PC-3 (cell line): ENCODE results near the gene GUCA2A. TPM values are rescaled to one million over a fixed set of nuclear protein-coding genes. Genes with fewer than 3 reads are reported as not detected.

Experiments
- ATAC-seq: fragments of 200-7000 bp; cut with Tn5 transposase; 2 replicates; pipeline ENCODE4 v1.9.1; 2020; ENCODE audit warnings: mild to moderate bottlenecking, moderate library complexity
- BruUV-seq: library from RNA; stranded (reverse); fragments of 400-500 nt; replicated peaks from 2 replicates; lab custom pipeline; 2021; lab: Mats Ljungman, UMichigan
- CTCF ChIA-PET: fragments of 300-600 bp; sonication (Branson Sonifier 250); formaldehyde crosslinking; loops from one replicate; lab custom pipeline; 2022; ENCODE audit warnings: antibody characterized with exemption; lab: Charles Lee
- POLR2A ChIA-PET: fragments of 300-600 bp; sonication (Branson Sonifier 250); formaldehyde crosslinking; loops from one replicate; lab custom pipeline; 2022; ENCODE audit warnings: antibody characterized with exemption; ENCODE audit not compliant: unreplicated experiment; lab: Charles Lee
- DNase-seq: peaks from one replicate; pipeline ENCODE4 v3.0.0-alpha.2; 2015
- H2AFZ ChIP-seq: fragments of 300-600 bp; sonication (generic); 2 replicates; pipeline ENCODE4 v1.6.0; 2016; ENCODE audit warnings: antibody characterized with exemption, low read length
- H3F3A ChIP-seq: fragments of 300-600 bp; sonication (generic); one replicate; pipeline ENCODE4 v1.6.0; 2017; ENCODE audit warnings: antibody characterized with exemption, low read length, control low read depth, mild to moderate bottlenecking; ENCODE audit not compliant: unreplicated experiment
- H3K27ac ChIP-seq: fragments of 300-600 bp; sonication (generic); 2 replicates; pipeline ENCODE4 v1.5.1; 2016; ENCODE audit warnings: mild to moderate bottlenecking, low read length
- H3K27me3 ChIP-seq: fragments of 300-600 bp; sonication (generic); 2 replicates; pipeline ENCODE4 v1.6.1; 2016; ENCODE audit warnings: low read length, mixed read lengths
- H3K36me3 ChIP-seq: fragments of 300-600 bp; sonication (generic); 2 replicates; pipeline ENCODE4 v1.6.1; 2016; ENCODE audit warnings: low read depth, mixed run types, low read length, mixed read lengths
- H3K4me1 ChIP-seq: fragments of 300-600 bp; sonication (generic); 2 replicates; pipeline ENCODE4 v1.5.1; 2016; ENCODE audit warnings: low read length; ENCODE audit not compliant: insufficient read depth
- H3K4me2 ChIP-seq: fragments of 300-600 bp; sonication (generic); 2 replicates; pipeline ENCODE4 v1.6.0; 2016; ENCODE audit warnings: low read length
- H3K4me3 ChIP-seq: fragments of 300-600 bp; sonication (generic); 2 replicates; pipeline ENCODE4 v1.5.1; 2016; ENCODE audit warnings: mild to moderate bottlenecking, low read length, mixed read lengths
- H3K79me2 ChIP-seq: fragments of 300-600 bp; sonication (generic); 2 replicates; pipeline ENCODE4 v1.6.1; 2017; ENCODE audit warnings: low read length, mixed read lengths
- H3K9ac ChIP-seq: fragments of 300-600 bp; sonication (generic); 2 replicates; pipeline ENCODE4 v1.6.0; 2016; ENCODE audit warnings: mild to moderate bottlenecking, low read length
- H3K9me2 ChIP-seq: fragments of 300-600 bp; sonication (generic); replicated peaks from 2 replicates; pipeline ENCODE4 v1.6.1; 2016; ENCODE audit warnings: mixed run types, low read length, mixed read lengths
- H3K9me3 ChIP-seq: fragments of 300-600 bp; sonication (generic); 2 replicates; pipeline ENCODE4 v1.6.1; 2016; ENCODE audit warnings: low read length, mixed read lengths
- H4K20me1 ChIP-seq: fragments of 300-600 bp; sonication (generic); 2 replicates; pipeline ENCODE4 v1.6.1; 2016; ENCODE audit warnings: low read length, mixed read lengths
- CTCF ChIP-seq: fragments of 300-600 bp; sonication (generic); conservative IDR thresholded peaks from 2 replicates; pipeline ENCODE4 v1.5.1; 2017; ENCODE audit warnings: antibody characterized with exemption, low read depth, mild to moderate bottlenecking, low read length
- EZH2 ChIP-seq: fragments of 300-600 bp; sonication (generic); IDR thresholded peaks from one replicate; pipeline ENCODE4 v1.6.1; 2017; ENCODE audit warnings: antibody characterized with exemption, mild to moderate bottlenecking, low read length; ENCODE audit not compliant: unreplicated experiment
- EZH2phosphoT487 ChIP-seq: fragments of 300-600 bp; sonication (generic); IDR thresholded peaks from 2 replicates; pipeline ENCODE4 v1.6.1; 2018; ENCODE audit warnings: mild to moderate bottlenecking, antibody characterized with exemption, low read length, borderline replicate concordance
- intact Hi-C: fragments of 100-400 bp; cut with micrococcal nuclease; formaldehyde crosslinking; loops from 2 replicates; pipeline ENCODE4 v1.9.0; 2023
- total RNA-seq: library from RNA; depleted of rRNA; stranded (reverse); fragments of >200 nt; gene quantifications from 2 replicates; pipeline ENCODE4 v1.2.3, GENCODE V29; 2014

The GUCA2A gene
- total RNA-seq, 1 experiment from 2014 or later: not detected

- Histone ChIP-seq H3K4me1 (no peaks in the 10 kb centered on the region), H3K4me2 (no peak overlapping the region), H3K27ac (no peak overlapping the region), H3K9me3 (no peaks in the 10 kb centered on the region), H3K9ac (no peak overlapping the region), H3K79me2 (no peaks in the 10 kb centered on the region), H3K36me3 (no peaks in the 10 kb centered on the region), H4K20me1 (no peaks in the 10 kb centered on the region), H3F3A (no peaks in the 10 kb centered on the region), H3K9me2 (no peaks in the 10 kb centered on the region), H3K4me3 (no peak overlapping the region), H2AFZ (no peak overlapping the region), H3K27me3 (no peaks in the 10 kb centered on the region)
- ChIA-PET POLR2A (no interaction called here), CTCF (no interaction called here)
- intact Hi-C loops: no loop called here
- no peak for DNase-seq
- no TSS peak for BruUV-seq
- no peak for TF ChIP-seq CTCF
- no peak for TF ChIP-seq EZH2phosphoT487
- no peak for TF ChIP-seq EZH2
- no peak for ATAC-seq
Observed at GRCh38 chr1:42139444-42139843, 25.1 kb downstream of the GUCA2A start.

GRCh38 chr1:42138586-42138985, 26.0 kb downstream of the GUCA2A start:
- no peak overlapping the region for H2AFZ ChIP-seq
- BruUV-seq: no TSS peak
- H3K4me2 ChIP-seq: no peak overlapping the region
- no peaks in the 10 kb centered on the region for H4K20me1 ChIP-seq
- no peaks in the 10 kb centered on the region for H3K79me2 ChIP-seq
- POLR2A ChIA-PET: no interaction called here
- H3K36me3 ChIP-seq: no peaks in the 10 kb centered on the region
- DNase-seq: no peak
- TF ChIP-seq EZH2 (no peak), EZH2phosphoT487 (no peak), CTCF (no peak)
- no peak overlapping the region for H3K27ac ChIP-seq
- intact Hi-C loops: no loop called here
- H3K4me3 ChIP-seq: no peak overlapping the region
- ATAC-seq: no peak
- CTCF ChIA-PET: no interaction called here
- no peaks in the 10 kb centered on the region for H3K9me2 ChIP-seq
- no peaks in the 10 kb centered on the region for H3F3A ChIP-seq
- H3K27me3 ChIP-seq: no peaks in the 10 kb centered on the region
- no peaks in the 10 kb centered on the region for H3K9me3 ChIP-seq
- no peak overlapping the region for H3K9ac ChIP-seq
- no peaks in the 10 kb centered on the region for H3K4me1 ChIP-seq

GRCh38 chr1:42137766-42138165, 26.8 kb downstream of the GUCA2A start:
- Histone ChIP-seq H3K27ac (no peak overlapping the region), H3K79me2 (no peaks in the 10 kb centered on the region), H4K20me1 (no peaks in the 10 kb centered on the region), H3K36me3 (no peaks in the 10 kb centered on the region), H2AFZ (no peak overlapping the region), H3F3A (no peaks in the 10 kb centered on the region), H3K9me3 (no peaks in the 10 kb centered on the region), H3K4me3 (no peak overlapping the region), H3K4me1 (no peaks in the 10 kb centered on the region), H3K4me2 (no peak overlapping the region), H3K9me2 (no peaks in the 10 kb centered on the region), H3K27me3 (no peaks in the 10 kb centered on the region), H3K9ac (no peak overlapping the region)
- ATAC-seq: no peak
- no peak for TF ChIP-seq EZH2phosphoT487
- no peak for TF ChIP-seq CTCF
- no peak for TF ChIP-seq EZH2
- intact Hi-C loops: no loop called here
- no peak for DNase-seq
- ChIA-PET CTCF (no interaction called here), POLR2A (no interaction called here)
- BruUV-seq: no TSS peak
